Measurements from ENCODE around the gene CPNE6.

The CPNE6 gene

DNA sequence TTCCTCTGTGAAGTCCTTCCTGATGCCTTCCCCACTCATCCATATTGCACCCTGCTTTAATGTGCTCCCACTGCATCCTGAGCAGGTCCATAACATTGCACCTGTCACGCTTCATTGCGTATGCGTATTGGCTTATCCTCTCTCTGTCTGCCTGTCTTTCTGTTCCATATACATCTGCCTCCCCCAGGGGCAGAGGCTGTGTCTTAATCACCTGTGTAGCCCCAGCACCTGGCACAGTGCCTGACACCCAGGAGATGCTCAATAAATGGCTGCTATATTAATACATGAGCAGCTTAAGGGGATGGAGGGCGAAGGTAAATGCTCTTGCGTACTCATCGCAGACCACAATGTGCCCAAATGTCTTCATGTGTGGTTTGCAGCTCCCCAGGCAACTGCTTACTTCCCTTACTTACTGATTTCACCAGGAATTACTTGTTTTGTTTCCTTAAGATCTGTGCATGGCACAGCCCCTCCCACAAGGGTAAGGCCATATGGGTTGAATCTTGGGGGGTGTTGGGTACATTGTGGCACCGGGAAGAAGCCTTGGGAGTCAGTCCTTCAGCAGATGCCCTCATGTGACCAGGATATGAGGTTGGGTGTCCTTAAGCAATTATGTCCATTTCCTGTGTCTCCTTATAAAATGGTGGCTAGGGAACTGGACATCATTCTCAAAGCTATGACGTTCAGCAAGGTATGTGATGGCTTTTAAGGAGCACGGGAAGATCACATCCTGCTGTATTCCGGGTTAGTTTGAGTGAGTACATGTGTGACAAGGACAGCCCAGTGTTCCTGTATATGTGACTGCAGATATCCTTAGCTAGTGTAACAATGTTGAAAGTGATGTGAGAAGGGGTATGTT lies 848 bp upstream of the CPNE6 start:
- no peak for DNase-seq

DNA sequence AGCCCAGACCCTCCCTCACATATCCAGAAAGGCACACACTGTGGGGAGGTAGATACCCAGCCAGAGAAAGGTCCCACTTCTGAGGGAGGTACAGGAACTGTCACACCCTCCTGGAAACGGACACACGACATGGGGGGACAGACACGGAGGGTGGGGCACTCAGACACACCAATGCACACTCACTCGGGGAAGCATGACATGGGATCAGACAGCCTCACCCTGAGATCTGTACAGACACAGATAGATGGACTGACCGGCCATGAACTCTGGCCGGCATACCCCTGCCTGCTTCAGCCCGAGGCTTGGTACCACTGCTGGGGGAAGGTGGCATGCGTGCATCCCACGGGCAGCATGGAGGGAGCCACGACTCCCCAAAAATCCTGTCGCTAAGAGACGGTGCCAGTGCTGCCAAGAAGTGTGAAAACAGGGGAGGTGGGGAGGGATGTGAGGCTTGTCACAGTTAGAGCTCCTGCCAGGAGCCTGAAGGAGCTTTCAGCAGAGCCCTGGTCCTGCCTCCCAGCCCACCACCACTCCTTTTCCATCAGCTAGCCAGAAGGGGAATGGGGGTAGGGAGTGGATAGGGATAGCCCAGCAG lies 571 bp downstream of the CPNE6 start:
- DNase-seq = no peak

DNA sequence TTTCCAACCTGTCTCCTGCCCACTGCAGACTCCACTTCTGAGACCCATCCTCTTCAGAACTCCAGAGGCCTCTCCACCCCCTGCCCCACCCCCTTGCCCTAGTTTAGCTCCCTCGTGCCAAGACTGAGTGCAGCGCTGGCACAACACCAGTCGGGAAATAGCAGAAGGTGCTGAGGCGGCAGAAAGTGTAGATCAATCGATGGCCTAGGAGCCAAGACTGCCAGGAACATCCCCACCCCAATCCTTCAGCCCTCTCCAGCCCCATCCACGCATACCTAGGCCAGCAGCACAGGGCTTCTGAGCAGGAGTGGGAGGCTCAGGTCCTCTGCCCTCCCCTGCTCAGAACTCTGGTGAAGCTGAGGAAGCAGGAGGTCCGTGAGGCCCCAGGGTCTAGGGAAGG lies 1.1 kb downstream of the CPNE6 start:
- no peak for DNase-seq

DNA sequence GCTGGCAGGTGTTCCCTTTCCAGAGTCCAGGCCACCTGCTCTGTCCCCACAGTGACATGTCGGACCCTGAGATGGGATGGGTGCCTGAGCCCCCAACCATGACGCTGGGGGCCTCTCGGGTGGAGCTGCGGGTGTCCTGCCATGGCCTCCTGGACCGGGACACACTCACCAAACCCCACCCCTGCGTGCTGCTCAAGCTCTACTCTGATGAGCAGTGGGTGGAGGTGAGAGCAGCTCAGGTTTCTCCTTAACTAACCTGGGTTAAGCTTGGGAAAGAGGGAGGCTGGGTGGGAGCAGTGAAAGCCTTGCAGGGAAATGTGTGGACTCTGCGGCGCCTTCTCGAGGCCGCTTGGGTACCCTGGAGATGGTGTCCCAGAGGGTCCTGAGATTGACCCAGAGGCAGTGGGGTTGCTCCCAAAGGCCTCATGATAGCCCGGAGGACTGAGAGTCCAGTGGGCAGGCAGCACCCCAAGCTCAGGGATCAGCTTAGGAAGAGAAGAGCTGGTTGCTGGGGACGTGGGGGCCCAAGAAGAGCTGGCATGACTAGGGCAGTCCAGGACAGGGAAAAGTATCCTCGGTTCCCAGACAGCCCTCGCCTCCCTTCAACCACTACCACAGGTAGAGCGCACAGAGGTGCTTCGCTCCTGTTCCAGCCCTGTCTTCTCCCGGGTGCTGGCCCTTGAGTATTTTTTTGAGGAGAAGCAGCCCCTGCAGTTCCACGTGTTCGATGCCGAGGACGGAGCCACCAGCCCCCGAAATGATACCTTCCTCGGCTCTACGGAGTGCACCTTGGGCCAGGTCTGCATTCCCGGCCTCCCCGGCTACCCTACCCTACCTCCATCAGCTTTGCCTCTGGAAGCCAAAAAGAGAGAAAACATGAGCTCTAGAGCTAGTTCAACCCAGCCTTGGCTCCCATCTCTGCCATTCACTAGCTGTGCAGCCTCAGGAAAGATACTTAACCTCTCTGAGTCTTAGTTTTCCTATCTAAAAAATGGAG lies 1.8 kb downstream of the CPNE6 start:
- no peak for DNase-seq

DNA sequence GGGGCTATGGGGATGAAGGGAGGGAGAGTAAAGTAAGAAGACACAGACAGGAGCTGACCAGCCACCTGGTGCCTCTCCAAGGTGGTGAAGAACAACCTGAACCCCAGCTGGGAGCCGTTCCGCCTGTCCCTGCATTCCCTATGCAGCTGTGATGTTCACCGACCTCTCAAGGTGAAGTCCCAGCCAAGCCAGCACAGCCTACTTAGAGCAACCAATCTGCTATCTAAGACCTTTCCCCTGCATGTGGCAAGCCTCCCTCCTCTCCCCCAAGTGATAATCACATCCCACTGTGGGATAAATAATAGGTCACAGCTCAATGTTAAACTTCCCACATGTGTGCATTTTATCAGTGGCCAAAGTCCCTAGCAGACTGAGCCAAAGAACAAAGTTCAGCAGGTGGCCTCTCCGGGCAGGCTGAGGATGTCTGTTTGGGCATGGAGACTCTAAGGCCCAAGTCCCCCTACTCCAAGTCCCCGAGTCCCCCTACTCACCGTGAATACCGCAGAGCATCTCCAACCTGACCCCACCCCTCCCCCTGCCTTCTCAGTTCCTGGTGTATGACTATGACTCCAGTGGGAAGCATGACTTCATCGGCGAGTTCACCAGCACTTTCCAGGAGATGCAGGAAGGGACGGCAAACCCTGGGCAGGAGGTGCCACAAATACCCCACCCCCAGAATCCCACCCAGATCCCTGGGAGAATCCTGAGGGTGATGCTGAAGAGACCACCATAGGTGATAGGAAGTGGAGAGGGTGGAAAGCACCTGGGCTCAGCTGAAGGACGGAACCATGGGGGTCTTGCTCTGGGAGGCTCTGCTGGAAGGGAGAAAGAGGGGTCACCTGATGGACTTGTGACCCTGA lies 3.5 kb downstream of the CPNE6 start:
- no peak for DNase-seq

DNA sequence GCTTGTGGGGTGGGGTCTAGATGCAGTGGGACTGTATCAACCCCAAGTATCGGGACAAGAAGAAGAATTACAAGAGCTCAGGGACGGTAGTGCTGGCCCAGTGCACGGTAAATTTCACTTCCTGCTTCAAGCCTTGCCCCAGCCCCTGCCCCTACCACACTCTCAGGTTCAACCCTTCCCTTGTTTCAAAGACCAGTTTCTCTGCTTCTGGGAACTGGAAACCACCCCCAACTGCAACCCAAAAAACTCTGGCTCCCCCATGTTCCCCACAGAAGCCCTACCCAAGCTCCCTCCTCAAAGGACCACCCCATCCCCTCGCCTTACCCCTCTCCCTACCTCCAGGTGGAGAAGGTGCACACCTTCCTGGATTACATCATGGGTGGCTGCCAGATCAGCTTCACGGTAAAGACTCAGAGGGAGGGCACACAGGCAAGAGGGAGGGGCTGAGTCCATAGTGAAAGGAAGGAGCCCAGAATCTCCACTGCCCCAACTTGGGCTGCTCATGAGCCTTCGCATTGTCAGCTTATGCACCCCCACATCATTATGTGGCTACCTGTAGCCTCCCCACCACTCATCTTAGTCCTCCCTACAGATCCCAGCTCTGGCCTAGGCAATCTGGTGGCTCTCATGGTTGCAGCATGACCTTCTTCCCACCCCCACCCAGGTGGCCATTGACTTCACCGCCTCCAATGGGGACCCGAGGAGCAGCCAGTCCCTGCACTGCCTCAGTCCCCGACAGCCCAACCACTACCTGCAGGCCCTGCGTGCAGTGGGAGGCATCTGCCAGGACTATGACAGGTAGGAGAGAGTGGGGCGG lies 4.3 kb downstream of the CPNE6 start:
- DNase-seq = no peak

DNA sequence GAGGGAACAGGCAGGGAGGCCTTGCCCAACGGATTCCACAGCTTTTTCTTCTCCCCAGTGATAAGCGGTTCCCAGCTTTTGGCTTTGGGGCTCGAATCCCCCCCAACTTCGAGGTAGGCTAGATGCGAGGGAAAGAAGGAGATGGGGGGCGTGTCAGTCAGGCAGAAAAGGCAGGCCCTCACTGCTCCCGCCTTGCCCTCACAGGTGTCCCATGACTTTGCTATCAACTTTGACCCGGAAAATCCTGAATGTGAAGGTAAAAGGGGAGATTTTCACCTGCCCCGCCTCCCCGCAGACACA lies 4.9 kb downstream of the CPNE6 start:
- no peak for DNase-seq

DNA sequence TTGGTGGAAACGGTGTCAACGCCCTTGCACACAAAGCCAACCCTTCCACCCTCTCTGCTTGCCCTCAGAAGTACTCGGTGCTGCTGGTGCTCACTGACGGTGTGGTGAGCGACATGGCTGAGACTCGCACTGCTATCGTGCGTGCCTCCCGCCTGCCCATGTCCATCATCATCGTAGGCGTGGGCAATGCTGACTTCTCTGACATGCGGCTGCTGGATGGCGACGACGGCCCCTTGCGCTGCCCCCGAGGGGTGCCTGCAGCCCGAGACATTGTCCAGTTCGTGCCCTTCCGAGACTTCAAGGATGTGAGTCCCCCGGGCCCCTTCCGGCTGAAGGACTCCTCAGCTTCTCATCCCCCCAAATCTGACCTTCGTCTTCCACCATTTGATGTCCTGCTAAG lies 5.7 kb downstream of the CPNE6 start:
- no peak for DNase-seq

DNA sequence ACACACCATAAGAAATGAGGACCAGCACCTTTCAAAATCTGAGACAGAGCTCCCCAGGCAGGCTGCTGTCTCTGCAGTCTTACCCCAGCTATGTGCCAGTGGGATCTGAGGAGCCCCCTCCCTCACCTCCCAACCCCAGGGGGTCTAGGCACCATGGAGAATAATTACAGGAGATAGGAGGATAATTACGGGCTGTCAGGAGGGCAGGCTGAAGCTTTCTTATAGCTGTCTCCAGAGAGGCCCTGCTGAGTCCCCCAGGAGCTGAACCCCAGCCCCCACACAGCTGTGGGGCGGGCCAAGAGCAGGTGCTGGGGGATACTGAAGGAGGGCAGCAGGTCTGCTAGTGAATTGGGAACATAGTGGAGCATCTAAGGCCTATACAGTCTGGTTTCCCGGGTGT lies 6.8 kb downstream of the CPNE6 start:
- DNase-seq = no peak

DNA sequence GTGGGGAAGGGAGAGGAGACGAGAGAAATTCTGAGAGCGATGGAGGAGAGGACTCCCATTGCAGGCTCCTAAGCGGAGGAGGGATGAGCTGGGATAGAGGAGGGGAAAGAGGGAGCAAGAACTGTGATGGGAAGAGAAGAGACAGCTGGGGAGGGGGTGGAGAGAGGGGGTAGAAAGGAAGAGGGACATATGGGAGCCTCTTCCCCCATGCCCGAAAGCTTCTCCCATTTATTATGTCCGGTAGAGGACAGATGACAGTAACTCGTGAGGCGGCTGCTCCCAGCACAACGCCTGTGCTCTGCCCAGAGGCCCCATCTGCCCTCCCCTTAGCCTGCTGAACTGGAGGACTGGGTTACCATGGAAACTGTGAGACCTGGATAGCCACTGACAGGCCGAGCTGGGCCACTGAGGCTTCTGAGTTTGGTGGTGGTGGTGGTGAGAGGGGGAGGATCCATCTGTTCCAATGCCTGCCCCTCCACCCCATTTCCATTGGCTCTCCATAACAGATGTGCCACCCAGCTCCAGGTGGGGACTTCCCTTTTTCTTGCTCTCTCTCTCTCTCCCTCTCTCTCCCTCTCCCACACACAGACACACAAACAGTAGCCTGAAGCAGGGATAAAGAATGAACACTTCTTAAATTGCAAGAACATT lies 8.3 kb downstream of the CPNE6 start:
- DNase-seq = no peak

DNA sequence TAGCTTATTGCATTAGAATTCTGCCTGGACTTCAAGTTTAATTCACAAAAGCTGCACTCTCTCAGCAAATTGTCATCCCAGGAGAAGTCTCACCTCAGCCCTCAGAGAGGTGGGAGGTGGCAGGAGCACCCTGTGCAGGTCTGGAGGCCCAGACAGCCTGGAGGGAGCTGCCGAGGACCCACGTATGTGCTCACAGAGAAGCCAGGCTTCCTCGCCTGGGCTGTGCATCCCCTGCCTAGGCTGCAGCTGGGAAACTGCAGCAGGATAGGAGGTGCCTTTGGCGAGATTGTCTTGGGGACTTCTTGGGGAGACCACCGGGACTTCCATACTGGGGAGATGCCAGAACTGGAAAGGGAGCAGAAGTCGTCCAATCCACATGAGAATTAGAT lies 8.8 kb downstream of the CPNE6 start:
- no peak for DNase-seq

DNA sequence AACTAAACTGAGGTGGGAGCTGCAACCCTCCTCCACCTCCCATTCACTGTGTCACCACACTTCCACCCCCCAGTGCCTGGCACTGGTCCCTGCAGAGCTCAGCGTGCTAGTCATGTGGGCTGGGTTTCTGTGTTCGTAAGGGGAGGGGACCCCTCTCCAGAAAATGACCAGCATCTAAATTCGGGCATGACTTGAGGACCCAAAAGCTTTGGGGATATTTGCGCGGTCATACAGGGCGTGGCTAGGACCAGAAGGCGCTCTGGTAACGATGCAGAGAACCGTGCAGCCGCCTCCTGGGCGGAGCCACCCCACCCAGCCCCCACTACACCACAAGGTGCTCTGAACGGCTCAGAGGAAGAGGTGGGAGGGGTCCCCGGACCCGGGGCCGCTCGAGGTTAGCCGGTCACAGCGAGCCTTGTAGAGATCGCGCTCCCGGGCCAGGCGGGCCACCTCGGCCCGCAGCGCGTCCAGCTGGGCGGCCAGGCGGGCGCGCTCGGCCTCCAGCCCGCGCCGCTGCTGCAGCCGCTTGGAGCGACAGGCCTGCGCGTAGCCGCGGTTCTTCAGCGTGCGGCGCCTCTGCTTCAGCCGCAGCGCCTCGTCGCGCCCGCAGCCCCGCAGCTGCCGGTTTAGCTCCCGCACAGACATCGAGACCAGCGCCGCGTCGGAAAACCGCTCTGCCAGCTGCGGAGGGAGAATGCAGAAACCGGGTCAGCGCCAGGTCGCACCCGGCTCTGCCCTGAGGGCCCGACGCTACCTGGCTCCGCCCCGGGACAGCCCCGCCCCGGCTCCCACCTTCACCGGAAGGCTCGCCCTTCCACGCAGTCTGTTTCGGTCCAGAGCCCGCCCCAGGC lies 9.8 kb downstream of the CPNE6 start:
- peak; percentile 41 to 80 (median 43) for DNase-seq

DNA sequence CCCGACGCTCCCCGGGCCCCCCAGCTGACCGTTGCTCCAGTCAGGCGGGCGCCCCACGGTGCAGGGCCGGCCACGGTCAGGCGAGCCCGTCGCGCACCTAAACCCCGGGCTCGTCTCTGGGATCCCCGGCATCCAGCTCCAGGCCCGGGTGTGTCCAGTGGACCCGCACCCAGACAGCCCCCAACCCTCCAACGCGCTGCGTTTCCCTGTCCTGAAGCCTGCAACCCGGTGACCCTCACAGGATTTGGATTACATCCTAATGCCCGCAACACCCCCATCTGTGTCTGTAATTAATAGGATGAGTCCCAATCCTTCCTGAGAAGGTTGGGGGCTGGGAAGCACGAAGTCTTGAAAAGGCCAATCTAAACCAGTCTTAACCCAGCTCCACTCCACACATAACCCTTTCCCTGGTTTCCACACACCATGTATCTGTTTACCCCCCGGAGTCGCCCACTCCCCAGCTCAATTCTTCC lies 10.4 kb downstream of the CPNE6 start:
- no peak for DNase-seq

DNA sequence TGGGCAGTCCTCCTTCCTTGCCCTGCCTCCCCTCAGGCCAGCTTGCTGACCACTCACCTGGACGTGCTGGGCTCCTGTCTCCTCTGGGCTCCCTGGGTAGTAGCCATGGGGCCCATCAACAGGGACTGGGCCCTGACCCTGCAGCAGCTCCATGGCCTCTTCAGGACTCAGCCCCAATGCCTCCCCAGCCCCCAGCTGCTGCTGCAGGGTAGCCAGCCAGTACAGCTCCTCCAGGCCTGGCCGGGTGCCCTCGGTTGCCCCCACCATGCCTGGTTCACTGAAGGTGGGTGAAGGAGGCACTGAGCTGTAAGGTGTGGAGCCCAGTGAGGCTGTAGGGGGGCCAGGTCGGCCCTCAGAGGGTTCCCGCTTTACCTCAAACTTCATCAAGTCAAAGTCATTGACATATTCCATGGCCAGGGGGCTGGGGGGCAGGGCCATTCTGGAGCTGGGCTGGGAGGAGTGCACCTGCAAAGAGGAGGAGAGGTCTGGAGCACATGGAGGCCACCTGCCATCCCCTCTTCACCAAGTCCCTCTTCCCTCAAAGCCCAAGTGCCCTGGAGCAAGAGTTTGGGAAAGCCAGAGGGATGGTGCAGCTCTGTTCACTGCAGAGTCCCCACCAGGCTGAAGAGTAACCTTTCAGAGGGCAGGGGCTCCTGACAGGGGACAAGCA lies 11.2 kb downstream of the CPNE6 start:
- DNase-seq = no peak

DNA sequence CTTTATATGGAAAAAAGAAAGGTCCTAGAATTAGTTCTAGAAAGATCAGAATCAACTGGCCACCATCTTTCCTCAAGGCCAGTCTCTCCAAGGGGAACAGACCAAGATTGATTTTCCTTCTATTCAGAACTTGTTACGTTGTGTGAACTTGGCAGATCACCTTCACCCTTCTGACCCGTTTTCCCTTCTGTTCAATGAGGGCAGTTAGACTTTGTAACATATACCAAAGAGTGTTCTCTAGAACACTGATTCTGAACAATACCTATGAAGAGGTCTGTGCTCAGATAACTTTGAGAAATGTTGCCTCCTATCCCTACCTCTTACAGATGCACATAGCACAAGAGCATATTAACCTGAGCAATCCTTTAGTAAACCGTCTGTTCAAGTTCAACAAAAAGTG lies 12.1 kb downstream of the CPNE6 start:
- DNase-seq = no peak

DNA sequence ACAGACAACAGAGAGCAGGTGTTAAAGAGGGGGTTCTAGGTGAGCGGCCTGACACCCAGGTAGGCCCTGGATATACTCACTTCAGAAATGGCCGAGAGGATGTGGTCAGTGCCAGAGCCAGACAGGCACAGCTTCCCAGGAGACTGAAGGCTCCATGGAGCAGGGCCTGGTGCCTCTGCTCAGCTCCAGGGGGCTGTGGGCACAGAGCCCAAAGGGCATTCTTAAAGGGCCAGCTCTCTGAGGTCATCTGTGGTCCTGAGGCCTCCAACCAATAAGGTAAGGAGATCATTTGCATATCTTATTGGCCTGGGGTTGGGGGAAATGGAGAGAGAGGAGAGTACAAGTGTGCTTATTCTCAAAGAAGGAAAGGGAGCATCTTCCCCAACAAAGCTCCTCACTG lies 13.1 kb downstream of the CPNE6 start:
- no peak for DNase-seq

DNA sequence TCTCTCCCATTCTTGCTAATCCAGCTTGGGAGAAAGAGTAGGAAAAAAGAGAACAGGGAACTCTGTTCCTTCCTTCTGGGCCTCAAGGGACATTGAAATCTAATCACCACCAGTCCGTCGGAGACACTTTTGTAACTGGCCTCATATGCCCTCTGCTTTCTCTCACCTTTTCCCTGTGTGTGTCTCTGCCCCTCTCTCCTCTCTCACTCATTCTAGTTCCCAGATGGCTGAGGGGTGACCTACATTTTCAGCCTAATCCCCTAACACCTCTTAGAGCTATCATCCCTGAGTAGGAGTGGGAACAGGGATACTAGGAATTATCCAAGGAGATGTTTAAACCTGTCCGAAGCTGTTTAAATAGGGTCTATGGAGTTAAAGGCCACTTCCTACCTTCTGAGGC lies 13.9 kb downstream of the CPNE6 start:
- DNase-seq = no peak

DNA sequence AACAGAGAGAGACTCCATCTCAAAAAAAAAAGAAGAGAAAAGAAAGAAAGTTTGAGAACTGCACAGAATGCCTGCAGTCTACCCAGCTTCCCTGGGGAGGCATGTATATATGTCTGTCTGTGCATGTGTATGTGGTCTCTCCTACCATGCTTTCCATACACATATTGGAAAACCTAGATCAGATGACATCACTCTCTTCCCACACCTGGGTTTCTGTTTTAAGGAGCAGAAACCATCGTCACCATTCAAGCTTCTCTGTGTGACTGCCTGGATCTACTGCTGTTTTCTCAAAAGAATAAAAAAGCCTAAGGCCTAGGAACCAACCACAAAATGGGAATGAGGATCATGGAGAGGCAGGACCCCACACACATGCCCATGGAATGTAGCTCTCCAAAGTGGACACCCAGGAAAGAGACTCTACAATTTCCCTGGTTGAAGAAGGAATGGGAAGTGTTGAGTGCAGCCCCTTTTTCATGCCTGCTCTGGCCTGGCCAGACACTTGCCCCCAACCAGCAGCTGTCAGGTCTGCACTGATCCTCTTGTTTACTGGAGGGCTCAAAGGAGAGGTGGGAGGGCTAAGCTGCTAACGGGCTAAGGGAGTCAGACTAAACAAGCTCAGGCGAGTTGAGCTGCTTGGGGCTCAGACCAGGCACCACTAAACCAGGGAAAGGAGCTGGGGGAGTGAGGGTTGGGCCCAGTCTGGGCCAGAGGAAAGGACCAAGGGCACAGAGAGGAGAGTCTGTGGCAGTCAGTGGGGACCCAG lies 15.0 kb downstream of the CPNE6 start:
- no peak for DNase-seq

DNA sequence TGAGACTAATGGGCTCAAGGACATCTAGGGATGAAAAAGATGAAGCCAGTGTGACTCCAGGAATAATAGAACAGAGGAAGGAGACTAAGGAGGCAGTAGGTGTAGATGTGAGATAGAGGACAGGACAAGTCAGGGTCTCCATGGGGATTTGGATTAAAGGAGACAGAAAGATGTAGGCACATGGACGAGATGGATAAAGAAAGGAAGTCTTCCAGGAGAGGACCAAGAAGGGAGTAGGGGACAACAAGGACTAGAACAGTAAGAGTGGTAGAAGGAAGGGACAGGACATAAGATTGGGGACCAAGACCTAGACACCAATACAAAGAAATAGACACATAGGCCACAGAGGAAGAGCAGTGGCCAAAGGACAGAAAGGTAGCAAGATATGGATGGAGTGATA lies 15.6 kb downstream of the CPNE6 start:
- DNase-seq = no peak

All from T-helper 1 cell (primary cell).